Natural killer cell treated with Interleukin-12 subunit alpha and Interleukin-12 subunit beta and Interleukin-15 and Interleukin-18, amount 100 ng/mL, for 72 hours (primary cell): Measurements from ENCODE around the gene MND1. TPM values are rescaled to one million over a fixed set of nuclear protein-coding genes. Genes with fewer than 3 reads are reported as not detected.

Source experiments
- ATAC-seq, 2 donors: fragments of 150-1000 bp; cut with Tn5 transposase in 1 of 2; sonication (Bioruptor Pico), chemical (Tn5 transposase) in 1 of 2; 2 replicates each; pipeline ENCODE4 v1.10.0; 2021
- DNase-seq: peaks from one replicate; pipeline ENCODE4 v3.0.0; 2022; ENCODE audit warnings: low spot score
- H3K27ac Mint-ChIP-seq, 2 donors: 1 replicate in 1 of 2; 2 replicates in 1 of 2; pipeline ENCODE4 v1.8.0; 2022; ENCODE audit warnings: mixed read lengths in 2 of 2, mild to moderate bottlenecking in 1 of 2, moderate library complexity in 1 of 2
- H3K27me3 Mint-ChIP-seq, 2 donors: 1 replicate in 1 of 2; 2 replicates in 1 of 2; pipeline ENCODE4 v1.8.0; 2022; ENCODE audit warnings: mixed read lengths in 2 of 2
- H3K36me3 Mint-ChIP-seq: one replicate; pipeline ENCODE4 v1.8.0; 2022; ENCODE audit warnings: mixed read lengths
- H3K4me1 Mint-ChIP-seq, 2 donors: 1 replicate in 1 of 2; 2 replicates in 1 of 2; pipeline ENCODE4 v1.8.0; 2022; ENCODE audit warnings: low read depth in 2 of 2, mixed read lengths in 2 of 2, mild to moderate bottlenecking in 1 of 2
- H3K4me3 Mint-ChIP-seq: one replicate; pipeline ENCODE4 v1.8.0; 2022; ENCODE audit warnings: mixed read lengths
- H3K9me3 Mint-ChIP-seq: 2 replicates; pipeline ENCODE4 v1.8.0; 2022; ENCODE audit warnings: mixed read lengths
- total RNA-seq, 2 donors: library from RNA; stranded (reverse); gene quantifications; one replicate each; pipeline ENCODE4 v1.2.3, GENCODE V29; 2022

The MND1 gene
- total RNA-seq, 2 donors from 2014 or later, result 13.5 to 18.2 TPM

GRCh38 chr4:153333874-153334273 is 10.6 kb upstream of the MND1 start:
- no peak overlapping the region for H3K27ac Mint-ChIP-seq
- DNase-seq (no peak), ATAC-seq (no peak)
- no peaks in the 10 kb centered on the region for H3K4me1 Mint-ChIP-seq
- no peaks in the 10 kb centered on the region for H3K9me3 Mint-ChIP-seq
- H3K36me3 Mint-ChIP-seq, result no peaks in the 10 kb centered on the region
- H3K27me3 Mint-ChIP-seq, result peaks cover 5 to 12% of the 10 kb centered on the region in 2 donors
- no peak overlapping the region for H3K4me3 Mint-ChIP-seq

DNA sequence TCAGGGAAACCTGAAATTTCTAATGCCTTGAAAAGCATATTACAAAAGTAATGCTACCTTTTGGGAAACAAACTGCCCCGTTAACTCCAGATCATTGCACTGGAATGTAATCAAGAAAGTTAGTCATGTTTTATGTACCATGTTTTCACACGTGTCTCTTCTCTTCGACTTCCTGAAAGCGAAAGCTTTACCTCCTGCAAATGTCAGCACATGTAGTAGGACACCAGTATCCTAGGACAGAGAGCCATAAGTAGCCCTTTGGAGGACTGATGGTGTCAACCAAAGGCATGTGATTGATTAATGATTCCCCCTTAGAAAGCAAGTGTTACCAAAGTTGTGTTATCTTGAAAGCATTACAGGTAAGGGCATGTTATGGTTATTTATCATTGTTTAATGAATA is 8.8 kb upstream of the MND1 start:
- DNase-seq (no peak), ATAC-seq (no peak)
- peaks cover 7 to 13% of the 10 kb centered on the region in 2 donors for H3K27me3 Mint-ChIP-seq
- no peak overlapping the region for H3K4me3 Mint-ChIP-seq
- no peaks in the 10 kb centered on the region for H3K9me3 Mint-ChIP-seq
- H3K36me3 Mint-ChIP-seq, result no peaks in the 10 kb centered on the region
- H3K4me1 Mint-ChIP-seq, result no peaks in the 10 kb centered on the region
- H3K27ac Mint-ChIP-seq, result no peak overlapping the region

- no peak overlapping the region for H3K27ac Mint-ChIP-seq
- no peaks in the 10 kb centered on the region for H3K36me3 Mint-ChIP-seq
- no peaks in the 10 kb centered on the region for H3K9me3 Mint-ChIP-seq
- H3K4me1 Mint-ChIP-seq, result no peaks in the 10 kb centered on the region
- no peak overlapping the region for H3K4me3 Mint-ChIP-seq
- peaks cover 7 to 23% of the 10 kb centered on the region in 2 donors for H3K27me3 Mint-ChIP-seq
- DNase-seq, result no peak
- no peak for ATAC-seq
Measured at GRCh38 chr4:153337686-153338085, 6.8 kb upstream of the MND1 start.

DNA sequence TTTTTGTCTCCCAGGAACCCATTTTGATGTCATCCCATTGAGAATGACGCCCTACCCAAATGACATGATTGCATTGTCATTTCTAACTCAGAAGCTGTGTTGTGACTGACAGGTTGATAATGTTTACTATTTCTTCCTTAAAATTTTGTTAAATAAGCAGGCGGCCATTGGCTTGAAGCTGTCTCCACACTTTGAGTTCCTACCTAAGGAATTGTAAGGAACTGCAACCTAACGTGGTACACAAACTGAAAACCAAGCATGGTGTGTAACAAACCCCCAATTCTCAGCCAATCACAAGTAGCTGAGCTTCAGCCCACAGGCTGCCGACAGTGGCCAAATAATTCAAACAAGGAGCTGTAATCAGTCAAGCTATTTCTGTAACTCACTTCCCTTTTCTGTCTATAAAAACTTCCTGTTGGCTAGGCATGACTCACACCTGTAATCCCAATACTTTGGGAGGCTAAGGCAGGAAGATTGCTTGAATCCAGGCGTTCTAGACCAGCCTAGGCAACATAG is 2.9 kb upstream of the MND1 start:
- no peaks in the 10 kb centered on the region for H3K9me3 Mint-ChIP-seq
- H3K36me3 Mint-ChIP-seq, result no peaks in the 10 kb centered on the region
- H3K27me3 Mint-ChIP-seq, result peaks cover 4 to 11% of the 10 kb centered on the region in 2 donors
- no peak overlapping the region for H3K4me3 Mint-ChIP-seq
- H3K27ac Mint-ChIP-seq, result no peak overlapping the region
- peaks cover 4 to 10% of the 10 kb centered on the region in 2 donors for H3K4me1 Mint-ChIP-seq
- ATAC-seq, result no peak
- DNase-seq, result no peak

GRCh38 chr4:153342751-153343552 is 1.5 kb upstream of the MND1 start:
- no peak for ATAC-seq
- DNase-seq, result no peak
- Mint-ChIP-seq H3K9me3 (no peaks in the 10 kb centered on the region), H3K36me3 (no peaks in the 10 kb centered on the region), H3K4me3 (peak overlapping the region; percentile 57), H3K27ac (no peak overlapping the region), H3K4me1 (peaks cover 4 to 18% of the 10 kb centered on the region in 2 donors), H3K27me3 (peaks cover 10 to 11% of the 10 kb centered on the region in 2 donors)

DNA sequence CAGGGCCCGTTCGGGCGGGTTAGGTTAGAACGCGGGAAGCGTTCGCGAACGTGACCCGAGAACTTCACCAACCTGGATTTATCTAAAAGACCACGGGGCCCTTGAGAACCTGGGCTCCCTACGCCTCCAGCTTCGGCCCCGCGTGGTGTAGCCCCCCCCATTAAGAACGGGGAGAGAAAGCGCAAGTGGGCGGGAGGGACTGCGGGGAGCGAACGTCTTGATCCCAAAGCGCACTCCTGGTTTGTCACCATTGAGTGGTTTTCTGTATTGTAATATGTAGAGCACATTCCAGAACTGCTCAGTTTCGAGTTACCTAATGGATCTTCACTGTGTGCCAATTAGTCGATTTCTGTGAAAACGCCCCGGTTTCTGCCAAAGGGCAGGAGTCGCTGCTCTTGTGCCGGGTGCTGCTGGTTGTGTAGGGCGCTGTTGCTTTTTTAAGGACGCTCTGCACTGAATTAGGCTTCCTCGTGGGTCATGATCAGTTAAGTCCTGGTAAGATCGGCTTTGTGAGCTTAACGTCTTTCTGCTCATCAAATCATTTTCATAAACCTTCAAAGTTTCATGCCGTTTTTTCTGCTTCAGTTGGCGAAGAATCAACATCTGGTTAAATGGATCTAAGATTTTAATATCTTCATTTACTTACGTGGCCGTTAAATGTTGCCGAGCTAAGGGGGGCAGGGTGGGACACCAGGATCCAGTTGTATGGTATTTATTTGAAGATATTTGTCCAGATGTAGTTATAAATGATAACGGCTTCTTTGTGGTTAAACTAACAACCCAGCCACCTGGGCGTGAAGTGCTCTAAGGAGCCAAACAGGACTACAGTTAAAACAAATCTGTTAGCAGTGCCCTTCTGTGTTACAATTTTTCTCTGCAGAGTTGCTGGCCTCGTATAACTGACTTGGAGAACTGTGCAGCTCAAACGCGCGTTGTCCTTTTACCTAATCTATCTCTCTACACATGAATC is 809 bp downstream of the MND1 start:
- Mint-ChIP-seq H3K4me1 (peaks cover 7 to 28% of the 10 kb centered on the region in 2 donors), H3K36me3 (no peaks in the 10 kb centered on the region), H3K4me3 (peak overlapping the region; percentile 90), H3K27me3 (peaks cover 9 to 11% of the 10 kb centered on the region in 2 donors), H3K27ac (peak overlapping the region; percentile 59 to 75), H3K9me3 (no peaks in the 10 kb centered on the region)
- ATAC-seq, result peak; percentile 54 to 76
- DNase-seq, result peak; percentile 69

DNA sequence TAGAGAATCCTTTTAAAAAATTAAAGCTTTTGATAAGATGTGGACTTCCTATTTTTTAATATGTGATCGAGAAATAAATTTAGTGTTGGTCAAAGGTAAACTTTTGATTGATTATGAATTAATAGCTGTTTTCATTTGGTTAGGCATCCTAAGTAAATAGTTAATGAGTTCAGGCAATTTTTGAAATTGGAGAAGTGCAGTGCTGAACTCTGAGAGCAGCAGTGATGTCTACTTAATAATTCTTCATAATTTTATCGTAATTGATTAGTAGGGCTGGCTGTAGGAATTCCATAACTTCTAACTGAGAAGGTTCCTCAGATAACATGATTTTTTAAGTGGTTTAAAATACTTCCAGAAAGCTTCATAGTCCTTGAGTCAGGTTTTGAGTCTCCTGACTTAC is 1.5 kb downstream of the MND1 start:
- peak overlapping the region in 1 of 2 donors; percentile 59 for H3K27ac Mint-ChIP-seq
- no peaks in the 10 kb centered on the region for H3K36me3 Mint-ChIP-seq
- H3K4me1 Mint-ChIP-seq, result peaks cover 7 to 28% of the 10 kb centered on the region in 2 donors
- peaks cover 6 to 9% of the 10 kb centered on the region in 2 donors for H3K27me3 Mint-ChIP-seq
- ATAC-seq, result no peak
- no peak for DNase-seq
- H3K4me3 Mint-ChIP-seq, result peak overlapping the region; percentile 90
- H3K9me3 Mint-ChIP-seq, result no peaks in the 10 kb centered on the region

DNA sequence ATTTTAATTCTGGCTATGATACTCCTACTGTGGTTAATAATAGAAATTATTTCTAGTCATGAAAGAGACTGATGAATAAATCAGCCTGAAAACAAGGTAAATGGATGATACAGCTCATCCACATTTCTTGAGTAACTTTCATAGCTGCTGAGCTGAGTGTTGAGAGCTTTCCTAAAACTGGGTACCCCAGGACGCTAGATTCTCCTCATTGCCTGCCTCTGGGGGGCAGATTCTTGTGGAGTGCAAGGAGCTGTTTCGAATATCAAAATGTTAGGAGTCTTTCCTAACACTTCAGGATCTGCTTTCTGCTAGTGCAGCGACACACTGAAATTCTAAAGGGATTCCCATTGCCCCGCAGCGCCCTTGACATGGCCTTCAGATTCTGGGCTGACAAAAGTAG is 2.1 kb downstream of the MND1 start:
- Mint-ChIP-seq H3K4me1 (peaks cover 7 to 28% of the 10 kb centered on the region in 2 donors), H3K27ac (peak overlapping the region in 1 of 2 donors; percentile 12), H3K4me3 (no peak overlapping the region), H3K9me3 (no peaks in the 10 kb centered on the region), H3K27me3 (peaks cover 1 to 9% of the 10 kb centered on the region in 2 donors), H3K36me3 (no peaks in the 10 kb centered on the region)
- DNase-seq, result no peak
- no peak for ATAC-seq

- ATAC-seq (no peak), DNase-seq (no peak)
- H3K27me3 Mint-ChIP-seq, result peaks cover 0 to 9% of the 10 kb centered on the region in 2 donors
- peaks cover 7 to 28% of the 10 kb centered on the region in 2 donors for H3K4me1 Mint-ChIP-seq
- H3K4me3 Mint-ChIP-seq, result no peak overlapping the region
- H3K27ac Mint-ChIP-seq, result peak overlapping the region in 1 of 2 donors; percentile 12
- no peaks in the 10 kb centered on the region for H3K36me3 Mint-ChIP-seq
- H3K9me3 Mint-ChIP-seq, result no peaks in the 10 kb centered on the region
Measured at GRCh38 chr4:153347117-153347516, 2.6 kb downstream of the MND1 start.

DNA sequence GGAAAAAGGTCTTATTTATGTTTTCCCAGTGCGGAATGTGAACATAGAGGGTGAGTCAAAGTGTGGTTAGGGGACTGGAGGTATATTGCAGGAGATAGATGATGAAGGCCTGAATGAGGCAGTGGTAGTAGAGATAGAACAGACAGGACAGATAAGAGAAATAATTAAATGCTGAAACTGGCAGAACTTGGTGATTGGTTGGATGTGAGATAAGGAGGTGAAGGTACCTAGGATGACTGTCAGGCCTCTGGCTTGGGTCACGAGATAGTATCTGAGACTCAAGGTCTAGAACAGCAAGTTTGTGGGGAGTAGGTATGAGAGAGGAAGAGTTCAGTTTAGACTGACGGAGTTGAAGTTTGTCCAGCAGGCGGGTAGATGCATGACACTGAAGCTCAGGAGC is 3.5 kb downstream of the MND1 start:
- Mint-ChIP-seq H3K4me3 (no peak overlapping the region), H3K36me3 (no peaks in the 10 kb centered on the region), H3K27me3 (peaks cover 0 to 6% of the 10 kb centered on the region in 2 donors), H3K9me3 (no peaks in the 10 kb centered on the region), H3K4me1 (peaks cover 7 to 28% of the 10 kb centered on the region in 2 donors), H3K27ac (no peak overlapping the region)
- no peak for ATAC-seq
- DNase-seq, result no peak

DNA sequence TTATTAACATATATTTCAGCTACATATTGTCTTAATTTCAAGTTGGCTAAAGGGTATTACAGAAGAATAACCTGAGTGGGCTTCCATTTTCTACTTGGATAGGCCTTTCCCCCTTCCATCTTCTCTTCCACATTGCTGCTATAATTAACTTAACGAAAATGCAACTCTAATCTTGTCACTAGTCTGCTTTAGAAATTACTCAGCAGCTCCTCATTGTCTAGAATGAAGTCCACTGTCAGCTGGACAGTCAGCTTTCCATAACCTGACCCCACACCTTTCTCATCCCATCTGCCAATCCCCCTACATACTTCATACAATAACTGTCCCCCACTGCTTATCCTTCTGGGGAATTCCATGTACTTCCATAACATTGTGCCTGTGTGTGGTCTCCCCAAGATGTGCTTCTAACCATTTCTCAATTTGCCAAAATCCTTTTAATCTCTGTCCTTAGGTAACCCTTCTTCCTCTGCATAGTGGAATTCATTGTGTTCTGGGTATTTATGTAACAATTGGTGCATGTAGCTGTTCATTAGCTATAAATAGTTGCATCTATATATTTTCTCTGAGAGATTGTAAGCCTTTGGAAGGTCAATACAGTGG is 4.8 kb downstream of the MND1 start:
- Mint-ChIP-seq H3K27ac (no peak overlapping the region), H3K9me3 (no peaks in the 10 kb centered on the region), H3K4me3 (no peak overlapping the region), H3K36me3 (no peaks in the 10 kb centered on the region), H3K4me1 (peaks cover 7 to 28% of the 10 kb centered on the region in 2 donors), H3K27me3 (peaks cover 0 to 6% of the 10 kb centered on the region in 2 donors)
- ATAC-seq (no peak), DNase-seq (no peak)

DNA sequence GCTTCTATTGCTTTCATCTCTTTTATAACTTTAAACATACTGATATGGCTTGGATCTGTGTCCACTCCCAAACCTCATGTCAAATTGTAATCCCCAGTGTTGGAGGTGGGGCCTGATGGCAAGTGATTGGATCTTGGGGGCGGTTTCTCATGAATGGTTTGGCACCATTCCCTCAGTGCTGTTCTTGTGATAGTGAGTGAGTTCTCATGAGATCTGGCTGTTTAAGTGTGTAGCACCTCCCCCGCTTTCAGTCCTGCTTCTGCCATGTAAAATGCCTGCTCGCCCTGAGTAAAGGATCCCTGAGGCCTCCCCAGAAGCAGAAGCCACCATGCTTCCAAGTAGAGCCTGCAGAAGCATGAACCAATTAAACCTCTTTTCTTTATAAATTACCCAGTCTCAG is 17.7 kb downstream of the MND1 start:
- H3K36me3 Mint-ChIP-seq, result peaks cover 3% of the 10 kb centered on the region
- no peak overlapping the region for H3K27ac Mint-ChIP-seq
- H3K4me1 Mint-ChIP-seq, result peaks cover 2% of the 10 kb centered on the region in 2 donors
- H3K4me3 Mint-ChIP-seq, result no peak overlapping the region
- DNase-seq, result no peak
- no peak for ATAC-seq
- H3K27me3 Mint-ChIP-seq, result no peaks in the 10 kb centered on the region
- H3K9me3 Mint-ChIP-seq, result no peaks in the 10 kb centered on the region

DNA sequence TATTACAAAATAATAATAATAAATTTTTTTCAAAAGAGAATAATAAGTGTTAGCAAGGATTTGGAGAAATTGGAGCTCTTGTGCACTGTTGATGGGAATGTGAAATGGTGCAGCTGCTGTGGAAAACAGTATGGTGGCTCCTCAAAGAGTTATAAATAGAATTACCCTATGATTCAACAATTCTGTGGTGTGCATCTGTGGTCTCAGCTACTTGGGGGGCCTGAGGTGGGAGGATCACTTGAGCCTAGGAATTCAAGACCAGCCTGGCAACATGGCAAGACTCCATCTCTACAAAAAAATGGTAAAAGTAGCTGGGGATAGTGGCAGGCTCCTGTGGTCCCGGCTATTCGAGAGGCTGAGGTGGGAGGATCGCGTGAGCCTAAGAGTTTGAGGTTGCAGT is 19.6 kb downstream of the MND1 start:
- Mint-ChIP-seq H3K27me3 (no peaks in the 10 kb centered on the region), H3K9me3 (no peaks in the 10 kb centered on the region), H3K27ac (no peak overlapping the region), H3K4me3 (no peak overlapping the region), H3K36me3 (peaks cover 10% of the 10 kb centered on the region), H3K4me1 (peaks cover 5 to 6% of the 10 kb centered on the region in 2 donors)
- ATAC-seq (no peak), DNase-seq (no peak)
